G401.6 (cell line): ENCODE measurements around the gene HOXA4.
A peak's percentile ranks its signal among the peaks of the same experiment; 100 is the strongest.

Experiments used
- FAIRE-seq: peaks from 2 replicates; lab custom pipeline; 2012; peaks lifted over from hg19 to GRCh38; lab: Jason Lieb, UNC

Gene HOXA4

DNA sequence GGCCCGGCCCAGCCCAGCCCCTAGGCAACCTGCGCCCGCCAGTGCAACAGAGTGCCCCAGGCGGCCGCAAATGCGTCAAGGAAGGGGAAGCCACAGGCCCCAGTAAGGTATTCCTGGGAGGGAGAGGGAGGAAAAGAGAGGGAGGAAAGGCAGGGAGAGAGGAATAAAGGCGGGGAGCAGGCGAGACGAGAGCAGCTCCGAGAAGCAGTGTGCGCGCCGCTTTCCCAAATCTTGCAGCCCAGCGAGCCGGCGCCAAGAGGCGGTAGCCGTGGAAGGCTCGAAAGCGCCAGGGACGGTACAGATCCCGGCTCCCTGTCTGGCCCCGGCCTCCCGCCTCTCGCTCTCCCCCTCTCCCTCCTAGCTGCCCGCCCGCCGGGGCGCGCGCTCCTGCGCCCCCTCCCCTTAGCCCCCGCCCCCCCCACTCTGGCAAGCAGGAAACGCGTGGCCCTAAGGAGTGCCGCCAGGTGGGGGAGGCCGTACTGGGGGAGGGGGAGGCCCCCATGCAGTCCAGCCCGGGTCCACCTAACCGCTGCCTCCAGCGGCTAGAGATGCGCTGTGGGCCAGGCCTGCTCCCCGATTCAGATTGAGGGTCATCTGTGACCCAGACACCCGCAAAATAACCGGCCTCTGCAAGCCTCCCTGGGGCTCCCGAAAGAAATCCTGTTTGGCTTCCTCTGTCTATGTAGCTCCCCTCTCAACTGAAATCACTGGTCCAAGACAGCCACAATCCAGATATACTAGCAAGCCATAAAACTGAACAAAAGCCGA lies 39.3 kb upstream of the HOXA4 start:
- no peak for FAIRE-seq

- no peak for FAIRE-seq
Observed at GRCh38 chr7:27168265-27168947, 37.8 kb upstream of the HOXA4 start.

DNA sequence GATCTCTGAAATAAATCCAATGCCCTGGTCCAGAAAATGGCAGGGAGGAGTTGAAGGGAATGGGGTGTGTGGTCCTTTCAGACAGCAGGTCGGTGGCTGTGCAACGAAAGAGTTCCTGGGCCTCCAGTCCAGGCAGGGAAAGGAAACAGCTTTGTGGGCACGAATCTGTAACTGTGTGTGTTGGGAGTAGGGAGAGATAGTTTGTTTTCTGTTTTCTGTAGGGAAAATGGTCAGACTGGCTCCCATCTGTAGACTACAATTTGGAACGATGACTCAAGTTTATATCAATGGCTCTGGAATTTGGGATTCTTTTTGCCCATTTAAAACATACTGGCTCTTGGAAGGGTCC lies 37.3 kb upstream of the HOXA4 start:
- peak; percentile 88 for FAIRE-seq

DNA sequence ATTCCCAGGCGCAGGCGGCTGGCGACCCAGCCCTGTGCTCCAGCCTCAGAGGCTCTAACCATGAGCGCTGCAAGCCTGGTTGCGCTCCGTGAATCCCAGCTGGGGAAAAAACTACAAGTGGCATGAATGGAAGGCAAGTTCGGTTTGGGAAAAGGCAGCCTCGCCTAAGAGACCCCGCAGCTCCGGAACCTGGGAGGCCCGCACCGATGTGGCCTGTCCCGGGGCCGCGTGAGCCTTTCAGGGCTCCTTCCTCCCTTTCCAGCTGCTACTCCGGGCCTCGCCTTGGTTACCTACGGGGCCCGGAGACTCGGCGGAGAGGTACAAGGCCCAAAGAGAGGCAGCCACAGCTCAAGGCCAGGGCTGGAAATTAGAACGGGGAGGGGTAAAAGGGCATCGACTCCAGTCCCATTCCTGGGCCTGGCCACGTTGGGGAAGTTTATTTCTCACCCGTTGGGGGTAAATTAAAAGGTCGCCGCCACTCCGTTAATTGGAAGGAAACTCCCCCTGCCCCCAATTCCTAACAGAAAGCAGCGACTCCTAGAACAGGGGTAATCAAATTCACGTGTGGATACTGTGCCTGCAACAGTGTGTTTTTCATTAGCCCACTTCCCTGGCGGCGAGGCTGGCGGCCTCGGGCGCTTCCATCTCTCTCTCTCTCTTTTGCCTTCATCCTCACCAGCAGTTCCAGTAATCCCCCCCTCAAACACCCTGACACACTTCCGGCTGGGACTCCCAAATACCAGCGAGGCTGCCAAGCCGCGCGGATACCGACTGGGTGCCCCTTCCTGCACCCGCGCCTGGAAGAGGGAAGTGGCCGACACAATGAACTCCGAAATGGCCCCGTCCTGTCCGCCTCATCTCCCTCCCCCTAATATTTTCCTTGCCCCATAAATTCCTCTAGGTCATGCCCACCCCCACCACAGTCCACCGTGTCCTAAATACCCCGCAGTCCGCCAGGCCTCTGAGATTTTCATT lies 36.3 kb upstream of the HOXA4 start:
- peak; percentile 40 for FAIRE-seq

GRCh38 chr7:27165996-27166530 lies 35.5 kb upstream of the HOXA4 start:
- FAIRE-seq = no peak

- FAIRE-seq = peak; percentile 97
Observed at GRCh38 chr7:27165089-27165995, 34.8 kb upstream of the HOXA4 start, which contains the start of gene HOXA9. Gene HOXA9, minus strand, starts transcription at chr7:27165537. Its CDS starts 80 bp downstream, at chr7:27165457.

GRCh38 chr7:27164367-27165088 lies 34.0 kb upstream of the HOXA4 start:
- no peak for FAIRE-seq

DNA sequence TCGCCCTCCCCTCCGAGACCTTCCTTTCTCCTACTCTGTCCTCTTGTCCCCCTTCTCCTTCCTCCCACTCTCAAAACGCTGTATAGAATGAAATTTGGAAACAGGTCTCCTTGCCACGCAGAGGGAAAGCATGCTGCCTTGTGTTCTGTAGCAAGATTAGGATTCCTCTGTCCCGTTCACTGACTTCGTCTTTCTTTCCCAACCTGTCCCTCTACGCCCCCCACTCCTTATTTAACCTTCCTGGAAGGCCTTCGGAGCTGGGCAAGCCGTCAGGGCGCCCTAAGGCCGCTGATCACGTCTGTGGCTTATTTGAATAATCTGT lies 33.4 kb upstream of the HOXA4 start:
- no peak for FAIRE-seq

DNA sequence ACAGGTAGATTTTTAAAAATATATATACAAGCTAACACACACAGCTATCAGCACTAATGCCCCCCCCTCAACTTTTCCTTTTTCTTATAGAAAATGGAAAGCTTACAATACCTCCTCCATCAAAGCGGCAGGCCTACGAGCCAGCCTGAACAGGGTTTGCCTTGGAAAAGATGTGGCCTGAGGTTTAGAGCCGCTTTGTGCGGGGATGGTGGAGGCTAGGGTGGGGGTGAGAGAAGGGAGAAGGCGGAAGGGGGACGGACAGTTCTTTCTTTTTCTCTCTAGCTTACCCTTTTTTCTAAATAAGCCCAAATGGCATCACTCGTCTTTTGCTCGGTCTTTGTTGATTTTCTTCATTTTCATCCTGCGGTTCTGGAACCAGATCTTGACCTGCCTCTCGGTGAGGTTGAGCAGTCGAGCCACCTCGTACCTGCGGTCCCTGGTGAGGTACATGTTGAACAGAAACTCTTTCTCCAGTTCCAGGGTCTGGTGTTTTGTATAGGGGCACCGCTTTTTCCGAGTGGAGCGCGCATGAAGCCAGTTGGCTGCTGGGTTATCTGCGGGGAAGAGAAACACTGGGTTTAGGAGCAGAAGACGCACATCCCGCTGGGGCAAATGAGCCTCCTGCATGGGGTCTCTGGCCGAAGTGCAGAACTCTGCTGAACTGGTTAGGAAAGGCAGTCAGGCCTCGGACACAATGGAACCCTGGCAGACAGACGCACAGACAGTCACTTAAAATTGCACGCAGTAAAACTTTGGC lies 32.9 kb upstream of the HOXA4 start:
- no peak for FAIRE-seq

DNA sequence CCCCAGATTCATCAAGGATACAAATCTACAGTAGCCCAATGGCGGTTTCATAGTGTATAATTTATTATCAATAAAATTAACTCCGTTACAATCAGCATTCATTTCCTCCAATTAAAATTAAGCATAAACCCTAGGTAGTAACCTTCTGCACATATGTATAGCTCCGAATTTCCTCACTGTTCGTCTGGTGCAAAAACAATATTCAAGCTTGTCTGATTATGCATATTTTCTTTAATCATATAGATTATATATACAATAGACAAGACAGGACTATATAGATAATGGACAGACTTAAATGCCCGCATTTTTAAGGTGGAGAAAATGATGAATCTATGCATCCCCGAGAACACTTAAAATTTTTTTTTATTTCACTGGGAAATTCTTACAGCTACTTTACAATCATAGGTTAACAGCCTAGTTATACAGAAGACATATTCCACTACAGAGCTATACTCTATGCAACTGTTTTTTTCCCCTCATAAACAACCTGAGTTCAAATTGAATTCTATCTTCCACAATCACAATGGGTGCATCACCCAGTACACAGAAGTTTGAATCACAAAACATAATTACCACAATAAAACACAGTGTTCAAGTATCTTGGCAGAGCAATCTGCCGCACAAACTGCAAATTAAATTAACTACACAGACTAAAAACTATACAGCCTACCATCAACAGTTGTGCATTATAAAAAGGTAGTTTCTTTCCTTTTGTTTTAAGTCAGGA lies 32.2 kb upstream of the HOXA4 start:
- FAIRE-seq = peak; percentile 93

GRCh38 chr7:27161721-27162560 lies 31.4 kb upstream of the HOXA4 start:
- no peak for FAIRE-seq

DNA sequence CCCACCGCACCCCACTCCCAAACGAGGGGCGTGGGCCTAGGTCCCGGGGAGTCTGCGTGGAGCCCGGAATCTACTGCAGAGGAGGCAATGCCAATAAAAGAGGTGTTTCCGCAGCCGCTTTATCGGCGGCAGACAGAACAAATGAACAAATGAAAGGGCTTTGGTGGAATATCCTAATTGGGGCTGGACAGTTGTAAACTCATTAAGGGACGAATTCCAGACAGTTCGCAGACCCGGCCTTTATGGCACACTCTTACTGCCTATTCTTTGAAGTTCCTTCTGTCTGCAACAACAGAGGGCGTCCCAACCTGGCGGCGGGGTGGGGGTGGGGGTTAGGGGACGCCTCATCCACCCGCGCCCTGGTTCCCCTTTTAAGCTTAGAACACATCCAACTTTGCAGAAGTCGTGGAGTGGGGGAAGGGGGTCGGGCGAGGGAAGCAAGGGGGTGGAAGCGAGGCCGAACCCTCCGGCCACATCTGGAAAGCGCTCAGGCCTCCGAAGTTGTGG lies 30.7 kb upstream of the HOXA4 start:
- FAIRE-seq = no peak

GRCh38 chr7:27160546-27161213 lies 30.1 kb upstream of the HOXA4 start:
- peak; percentile 84 for FAIRE-seq

GRCh38 chr7:27160145-27160545 lies 29.6 kb upstream of the HOXA4 start:
- FAIRE-seq = no peak

GRCh38 chr7:27159266-27160144 lies 28.9 kb upstream of the HOXA4 start:
- peak; percentile 36 for FAIRE-seq

- FAIRE-seq = no peak
Observed at GRCh38 chr7:27158436-27159265, 28.1 kb upstream of the HOXA4 start.
